Activated T-helper 17 cell treated with anti-CD3 and anti-CD28 coated beads, Interleukin-2, amount 50 U/mL, for 72 hours (primary cell): ENCODE measurements around the gene KLHDC4. TPM values are rescaled to one million over a fixed set of nuclear protein-coding genes. Genes with fewer than 3 reads are reported as not detected.

Source experiments
- ATAC-seq: fragments of 150-1000 bp; cut with Tn5 transposase; replicated peaks from 2 replicates; pipeline ENCODE4 v1.10.0; 2021; ENCODE audit warnings: mild to moderate bottlenecking, moderate library complexity
- H3K27ac Mint-ChIP-seq: one replicate; pipeline ENCODE4 v1.8.0; 2022; ENCODE audit warnings: mixed read lengths
- H3K27me3 Mint-ChIP-seq: one replicate; pipeline ENCODE4 v1.8.0; 2022; ENCODE audit warnings: mixed read lengths
- H3K36me3 Mint-ChIP-seq: one replicate; pipeline ENCODE4 v1.8.0; 2022; ENCODE audit warnings: low read depth, mild to moderate bottlenecking, mixed read lengths
- H3K4me1 Mint-ChIP-seq: one replicate; pipeline ENCODE4 v1.8.0; 2022; ENCODE audit warnings: mixed read lengths
- H3K4me3 Mint-ChIP-seq: one replicate; pipeline ENCODE4 v1.8.0; 2022; ENCODE audit warnings: mild to moderate bottlenecking, mixed read lengths
- H3K9me3 Mint-ChIP-seq: one replicate; pipeline ENCODE4 v1.8.0; 2022; ENCODE audit warnings: mixed read lengths
- total RNA-seq, 2 donors: library from RNA; stranded (reverse); gene quantifications; one replicate each; pipeline ENCODE4 v1.2.3, GENCODE V29; 2022

Gene KLHDC4
- total RNA-seq, 2 donors from 2014 or later: 57.8 to 110 TPM

- Mint-ChIP-seq H3K9me3 (no peaks in the 10 kb centered on the region), H3K27me3 (no peaks in the 10 kb centered on the region), H3K27ac (peak overlapping the region; percentile 46), H3K36me3 (peaks cover 13% of the 10 kb centered on the region), H3K4me3 (no peak overlapping the region), H3K4me1 (peaks cover 9% of the 10 kb centered on the region)
- ATAC-seq: no peak
Measured at GRCh38 chr16:87696726-87697125, 69.1 kb downstream of the KLHDC4 start.

- Mint-ChIP-seq H3K36me3 (peaks cover 10% of the 10 kb centered on the region), H3K27me3 (no peaks in the 10 kb centered on the region), H3K27ac (no peak overlapping the region), H3K4me3 (no peak overlapping the region), H3K9me3 (no peaks in the 10 kb centered on the region), H3K4me1 (peaks cover 9% of the 10 kb centered on the region)
- no peak for ATAC-seq
Measured at GRCh38 chr16:87695534-87695933, 70.3 kb downstream of the KLHDC4 start.

GRCh38 chr16:87694441-87695125 lies 71.2 kb downstream of the KLHDC4 start:
- Mint-ChIP-seq H3K27me3 (no peaks in the 10 kb centered on the region), H3K27ac (peak overlapping the region; percentile 20), H3K9me3 (no peaks in the 10 kb centered on the region), H3K36me3 (peaks cover 5% of the 10 kb centered on the region), H3K4me1 (peaks cover 4% of the 10 kb centered on the region), H3K4me3 (no peak overlapping the region)
- ATAC-seq: no peak

- ATAC-seq: no peak
- peaks cover 4% of the 10 kb centered on the region for H3K4me1 Mint-ChIP-seq
- H3K36me3 Mint-ChIP-seq: peaks cover 5% of the 10 kb centered on the region
- no peaks in the 10 kb centered on the region for H3K9me3 Mint-ChIP-seq
- no peak overlapping the region for H3K4me3 Mint-ChIP-seq
- no peak overlapping the region for H3K27ac Mint-ChIP-seq
- H3K27me3 Mint-ChIP-seq: no peaks in the 10 kb centered on the region
Measured at GRCh38 chr16:87693827-87694226, 72.0 kb downstream of the KLHDC4 start.

- ATAC-seq: peak; percentile 12
- Mint-ChIP-seq H3K9me3 (no peaks in the 10 kb centered on the region), H3K36me3 (no peaks in the 10 kb centered on the region), H3K4me1 (no peaks in the 10 kb centered on the region), H3K27me3 (no peaks in the 10 kb centered on the region), H3K27ac (no peak overlapping the region), H3K4me3 (no peak overlapping the region)
Measured at GRCh38 chr16:87692756-87693155, 73.0 kb downstream of the KLHDC4 start.

GRCh38 chr16:87692176-87692575 lies 73.6 kb downstream of the KLHDC4 start:
- H3K4me1 Mint-ChIP-seq: no peaks in the 10 kb centered on the region
- H3K9me3 Mint-ChIP-seq: no peaks in the 10 kb centered on the region
- ATAC-seq: no peak
- no peaks in the 10 kb centered on the region for H3K36me3 Mint-ChIP-seq
- H3K27ac Mint-ChIP-seq: no peak overlapping the region
- H3K4me3 Mint-ChIP-seq: no peak overlapping the region
- H3K27me3 Mint-ChIP-seq: no peaks in the 10 kb centered on the region

GRCh38 chr16:87691686-87692079 lies 74.1 kb downstream of the KLHDC4 start:
- H3K9me3 Mint-ChIP-seq: no peaks in the 10 kb centered on the region
- no peaks in the 10 kb centered on the region for H3K4me1 Mint-ChIP-seq
- H3K27me3 Mint-ChIP-seq: no peaks in the 10 kb centered on the region
- no peaks in the 10 kb centered on the region for H3K36me3 Mint-ChIP-seq
- H3K4me3 Mint-ChIP-seq: no peak overlapping the region
- no peak for ATAC-seq
- no peak overlapping the region for H3K27ac Mint-ChIP-seq

- H3K4me3 Mint-ChIP-seq: no peak overlapping the region
- H3K9me3 Mint-ChIP-seq: no peaks in the 10 kb centered on the region
- no peaks in the 10 kb centered on the region for H3K36me3 Mint-ChIP-seq
- ATAC-seq: no peak
- no peaks in the 10 kb centered on the region for H3K27me3 Mint-ChIP-seq
- no peak overlapping the region for H3K27ac Mint-ChIP-seq
- H3K4me1 Mint-ChIP-seq: no peaks in the 10 kb centered on the region
Measured at GRCh38 chr16:87690911-87691685, 74.7 kb downstream of the KLHDC4 start.

- no peaks in the 10 kb centered on the region for H3K36me3 Mint-ChIP-seq
Measured at GRCh38 chr16:87689956-87690465, 75.8 kb downstream of the KLHDC4 start.

GRCh38 chr16:87688876-87689815 lies 76.6 kb downstream of the KLHDC4 start:
- Mint-ChIP-seq H3K9me3 (no peaks in the 10 kb centered on the region), H3K36me3 (no peaks in the 10 kb centered on the region), H3K4me1 (no peaks in the 10 kb centered on the region), H3K4me3 (no peak overlapping the region), H3K27me3 (no peaks in the 10 kb centered on the region), H3K27ac (no peak overlapping the region)
- no peak for ATAC-seq

More at GRCh38 chr16:87689956-87690465, 75.8 kb downstream of the KLHDC4 start:
- Mint-ChIP-seq H3K27ac (no peak overlapping the region), H3K9me3 (no peaks in the 10 kb centered on the region), H3K27me3 (no peaks in the 10 kb centered on the region), H3K4me1 (no peaks in the 10 kb centered on the region), H3K4me3 (no peak overlapping the region)
- ATAC-seq: no peak

GRCh38 chr16:87687998-87688529 lies 77.7 kb downstream of the KLHDC4 start:
- Mint-ChIP-seq H3K27ac (no peak overlapping the region), H3K36me3 (no peaks in the 10 kb centered on the region), H3K9me3 (no peaks in the 10 kb centered on the region), H3K4me3 (no peak overlapping the region), H3K4me1 (no peaks in the 10 kb centered on the region), H3K27me3 (no peaks in the 10 kb centered on the region)
- no peak for ATAC-seq

- Mint-ChIP-seq H3K36me3 (no peaks in the 10 kb centered on the region), H3K4me1 (no peaks in the 10 kb centered on the region), H3K4me3 (no peak overlapping the region), H3K27me3 (no peaks in the 10 kb centered on the region), H3K9me3 (no peaks in the 10 kb centered on the region), H3K27ac (no peak overlapping the region)
- ATAC-seq: no peak
Measured at GRCh38 chr16:87687126-87687910, 78.5 kb downstream of the KLHDC4 start.

- no peaks in the 10 kb centered on the region for H3K9me3 Mint-ChIP-seq
- H3K4me3 Mint-ChIP-seq: no peak overlapping the region
- no peaks in the 10 kb centered on the region for H3K36me3 Mint-ChIP-seq
- H3K27ac Mint-ChIP-seq: no peak overlapping the region
- no peaks in the 10 kb centered on the region for H3K4me1 Mint-ChIP-seq
- no peak for ATAC-seq
- no peaks in the 10 kb centered on the region for H3K27me3 Mint-ChIP-seq
Measured at GRCh38 chr16:87686697-87687096, 79.1 kb downstream of the KLHDC4 start.
